Medulla oblongata (tissue), 1 donor: ENCODE measurements around the gene SELENOH.

ENCODE experiments used
- DNase-seq: peaks from one replicate; pipeline ENCODE4 v3.0.0-alpha.2; 2015; ENCODE audit errors: extremely low spot score

Gene SELENOH

DNA sequence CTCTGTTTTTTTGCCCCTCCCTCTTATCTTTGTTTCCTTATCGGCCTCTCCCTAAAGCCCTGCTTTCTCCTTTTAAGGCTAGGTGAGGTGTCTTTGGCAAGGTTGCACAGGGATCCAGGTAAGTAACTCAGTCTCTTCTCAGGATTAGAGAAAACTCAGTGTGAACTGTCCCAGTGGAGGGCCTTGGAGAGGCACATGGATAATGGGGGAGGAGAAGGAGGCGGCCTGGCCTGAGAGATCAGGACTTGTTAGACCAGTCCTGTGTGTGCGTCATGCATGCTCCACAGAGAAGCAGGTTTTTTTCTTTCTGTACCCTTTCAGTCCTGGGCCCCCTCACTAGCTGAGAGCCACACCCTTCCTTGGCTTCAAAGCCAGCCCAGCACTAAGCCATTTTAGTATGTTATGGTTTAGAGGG is 40.2 kb downstream of the SELENOH start:
- no peak for DNase-seq

DNA sequence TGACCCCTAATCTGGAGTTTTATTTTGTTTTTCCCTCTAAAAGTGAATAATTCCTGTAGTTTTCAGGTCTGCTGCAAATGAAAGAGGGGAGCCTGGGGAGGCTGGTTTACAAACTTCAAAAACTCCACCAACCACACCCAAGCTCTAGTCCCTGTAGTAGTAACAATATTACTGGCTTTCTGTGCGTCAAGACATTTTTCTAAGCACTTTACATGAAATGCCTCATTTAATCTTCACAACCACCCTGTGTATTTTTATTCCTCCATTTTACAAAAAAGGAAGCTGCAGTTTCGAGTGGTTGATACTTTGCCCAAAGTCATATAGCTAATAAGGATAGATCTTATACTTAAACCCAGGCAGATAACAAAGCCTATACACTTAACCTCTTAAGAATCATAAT is 43.8 kb downstream of the SELENOH start:
- DNase-seq, result no peak

DNA sequence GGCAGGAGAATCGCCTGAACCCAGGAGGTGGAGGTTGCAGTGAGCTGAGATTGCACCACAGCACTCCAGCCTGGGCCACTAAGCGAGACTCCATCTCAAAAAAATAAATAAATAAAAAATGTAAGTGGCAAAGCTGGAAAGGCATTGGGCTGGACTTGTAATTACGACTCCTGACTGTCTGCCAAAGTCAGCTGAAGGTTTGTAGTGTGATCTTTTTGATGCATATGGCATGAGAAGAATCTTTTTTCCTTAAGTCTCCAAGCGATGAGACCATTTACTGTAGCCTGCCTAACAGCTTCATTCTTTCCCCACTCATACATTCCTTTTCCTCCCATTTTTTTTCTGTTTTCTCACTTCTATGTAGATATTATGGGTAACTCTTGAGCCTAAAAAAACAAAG is 45.1 kb downstream of the SELENOH start:
- no peak for DNase-seq

DNA sequence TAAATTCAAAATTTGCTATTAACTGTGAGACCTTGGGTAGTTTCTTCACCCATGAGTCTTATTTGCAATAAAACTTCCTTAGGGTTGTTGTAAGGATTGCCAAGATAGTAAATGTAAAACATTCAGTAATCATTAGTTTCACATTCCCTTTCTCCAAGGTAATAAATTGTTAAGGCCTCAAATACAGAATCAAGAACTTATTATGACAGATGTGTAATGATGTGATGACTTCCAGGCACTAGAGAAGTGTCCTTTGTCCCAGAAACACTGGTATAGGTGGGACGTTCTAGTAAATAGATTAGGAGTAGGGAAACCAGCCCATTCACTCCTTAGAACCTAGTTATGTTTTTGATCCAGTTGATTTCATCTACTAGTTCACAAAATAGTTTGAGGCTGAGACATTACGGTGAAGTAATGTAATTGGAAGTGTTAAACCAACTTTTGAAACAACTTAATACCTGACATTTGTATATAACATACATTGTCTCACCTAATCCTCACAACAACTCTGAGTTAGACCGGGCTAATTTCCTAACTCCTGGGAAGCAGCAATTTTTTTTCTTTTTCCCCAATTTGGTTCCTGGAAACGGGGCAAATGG is 45.8 kb downstream of the SELENOH start:
- DNase-seq, result no peak

DNA sequence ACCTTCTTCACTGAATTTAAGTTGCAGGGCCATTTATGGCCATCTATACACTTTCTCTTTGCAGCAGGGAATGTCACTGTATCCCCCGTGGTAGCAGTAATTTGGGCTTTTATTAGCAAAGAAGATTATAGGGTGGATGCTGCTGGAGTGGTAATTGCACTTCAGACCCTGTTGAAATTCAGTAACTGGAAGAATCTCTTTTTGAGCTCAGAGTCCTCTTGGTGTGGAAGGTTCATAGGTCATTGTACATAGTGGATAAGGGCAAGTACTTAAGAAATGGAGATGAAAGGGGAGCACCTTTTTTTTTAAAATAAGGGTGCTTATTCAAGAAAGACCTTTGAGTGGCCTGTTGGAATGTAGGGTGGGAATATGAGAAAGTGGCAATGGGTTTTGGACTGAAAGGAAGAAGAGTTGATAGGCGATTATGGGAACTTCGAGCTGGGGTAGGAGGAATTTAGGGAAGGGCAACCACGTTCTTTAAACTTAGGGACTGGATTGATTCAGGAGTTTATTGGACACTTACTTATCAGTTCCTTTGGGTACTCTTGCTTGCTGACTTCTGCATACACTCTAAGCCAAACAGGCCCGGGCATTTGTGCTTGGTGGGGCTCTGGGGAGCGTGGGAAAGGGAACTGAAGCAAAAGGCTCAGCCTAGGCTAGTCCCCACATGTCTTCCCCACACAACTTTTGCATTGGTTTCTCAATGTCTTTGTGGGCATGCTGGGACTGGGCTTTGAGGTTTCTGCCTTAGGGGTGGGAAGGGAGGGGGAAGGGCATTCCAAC is 46.8 kb downstream of the SELENOH start:
- peak; percentile 79 for DNase-seq

DNA sequence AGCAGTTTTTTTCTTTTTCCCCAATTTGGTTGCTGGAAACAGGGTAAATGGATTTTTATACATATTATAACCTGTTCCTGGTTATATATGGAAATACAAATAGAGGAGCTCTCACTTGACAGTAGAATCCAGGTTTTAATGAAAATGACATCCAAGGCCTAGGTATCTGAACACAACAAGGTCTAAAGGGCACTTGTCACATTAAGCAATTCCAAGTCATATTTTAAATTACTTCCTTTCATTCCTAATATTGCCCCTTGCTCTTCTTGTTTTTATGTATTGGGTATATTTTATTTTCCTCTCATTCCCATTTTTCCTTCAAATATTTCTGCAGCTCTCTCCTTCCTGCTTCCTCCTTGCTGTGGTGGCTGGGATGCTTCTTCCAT is 47.4 kb downstream of the SELENOH start:
- DNase-seq, result no peak

DNA sequence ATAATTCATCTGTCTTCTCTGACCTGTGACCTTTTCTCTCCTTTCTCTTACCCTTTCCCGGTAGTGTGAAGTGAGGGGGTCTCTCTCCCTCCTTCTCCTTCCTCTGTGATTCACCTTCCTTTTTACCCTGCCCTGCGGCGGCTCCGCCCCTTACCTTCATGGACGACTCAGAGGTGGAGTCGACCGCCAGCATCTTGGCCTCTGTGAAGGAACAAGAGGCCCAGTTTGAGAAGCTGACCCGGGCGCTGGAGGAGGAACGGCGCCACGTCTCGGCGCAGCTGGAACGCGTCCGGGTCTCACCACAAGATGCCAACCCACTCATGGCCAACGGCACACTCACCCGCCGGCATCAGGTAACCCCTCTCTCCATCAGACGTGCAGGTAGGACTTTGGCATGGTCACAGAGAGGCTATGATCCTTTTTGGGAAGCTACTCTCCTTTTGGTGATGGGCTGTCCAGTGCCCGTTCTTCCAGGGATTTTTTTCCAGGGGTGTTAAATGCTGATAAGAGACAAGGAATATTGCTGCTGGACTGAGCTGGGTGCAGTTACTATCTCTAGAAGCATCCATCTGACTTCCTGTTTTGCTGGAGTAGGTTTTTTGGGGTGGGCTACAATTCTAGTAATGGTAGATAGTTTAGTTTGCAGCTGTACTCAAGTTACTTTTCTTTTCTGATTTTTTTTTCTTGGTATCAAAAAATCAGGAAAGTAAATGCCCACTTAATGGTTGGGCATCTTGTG is 50.2 kb downstream of the SELENOH start:
- DNase-seq, result no peak

DNA sequence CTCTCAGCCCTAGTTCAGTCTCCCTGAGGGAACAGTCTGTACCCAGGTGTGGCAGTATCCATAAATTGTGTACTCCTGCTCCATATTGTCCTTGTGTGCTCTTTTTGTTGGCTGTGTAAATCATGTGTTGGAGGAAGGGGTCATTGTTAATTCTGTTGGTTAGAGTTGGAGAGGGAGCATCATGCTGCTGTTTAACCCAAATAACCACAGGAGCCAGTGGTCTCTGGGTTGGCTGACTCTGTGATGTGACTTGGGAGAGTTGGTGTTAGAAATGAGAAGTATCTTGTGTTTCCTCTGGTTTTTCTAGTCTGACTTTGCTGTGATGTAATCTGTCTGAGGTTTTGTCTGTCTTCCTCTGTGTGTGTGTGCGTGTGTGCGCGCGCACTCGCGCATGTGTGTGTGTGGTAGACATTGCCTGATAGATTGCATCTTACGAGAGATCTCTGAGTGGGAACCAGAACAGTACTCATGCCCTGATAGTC is 50.8 kb downstream of the SELENOH start:
- peak; percentile 86 for DNase-seq

- DNase-seq, result peak; percentile 60
Observed at GRCh38 chr11:57792870-57793269, 51.6 kb downstream of the SELENOH start.
